ENCODE results near the gene ZNF267.

DNA sequence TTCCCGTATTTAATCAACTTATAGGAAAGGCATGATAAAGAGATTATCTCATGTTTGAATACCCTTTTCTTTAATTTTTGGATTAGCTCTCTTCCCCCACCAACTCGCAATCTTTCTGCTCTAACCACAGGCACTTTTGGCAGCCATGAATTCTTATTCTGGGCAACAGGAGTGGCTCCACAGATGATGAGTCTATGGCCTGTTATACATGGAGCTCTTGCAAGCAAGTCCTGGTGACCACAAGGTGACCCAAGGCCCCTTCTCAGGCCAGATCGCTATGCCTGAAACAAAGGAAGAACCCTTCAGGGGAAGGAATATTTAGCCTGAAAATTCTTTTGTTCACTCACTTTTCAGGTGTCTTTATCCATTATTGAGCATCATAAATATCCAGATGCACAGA is 10.8 kb upstream of the ZNF267 start:
- no peak for TF ChIP-seq CSDC2 (CRISPR knock-in tag; IDR thresholded peaks at IDR 0.05)
- no peak for TF ChIP-seq ZFP3 (CRISPR knock-in tag; IDR thresholded peaks at IDR 0.05)
- TF ChIP-seq TOX (CRISPR knock-in tag; IDR thresholded peaks at IDR 0.05; ENCODE audit: borderline replicate concordance) = no peak
- no peak for TF ChIP-seq RARB (CRISPR knock-in tag; IDR thresholded peaks at IDR 0.05)
- TF ChIP-seq PATZ1 (CRISPR knock-in tag; IDR thresholded peaks at IDR 0.05; ENCODE audit: borderline replicate concordance) = no peak
